K562 (cell line): ENCODE measurements around the gene SLC36A1. TPM values are rescaled to one million over a fixed set of nuclear protein-coding genes. Genes with fewer than 3 reads are reported as not detected.

Experiments used
- ATAC-seq: fragments of 200-7000 bp; cut with Tn5 transposase; 3 replicates; pipeline ENCODE4 v1.9.1; 2020; ENCODE audit warnings: moderate library complexity
- BruUV-seq: library from RNA; stranded (reverse); fragments of 400-500 nt; replicated peaks from 2 replicates; lab custom pipeline; 2021; lab: Mats Ljungman, UMichigan
- CTCF ChIA-PET: fragments of 300-600 bp; formaldehyde crosslinking; extraction: SDS; loops from one replicate; lab custom pipeline; 2021; ENCODE audit warnings: low intra/inter-chr PET ratio; lab: Yijun Ruan, JAX
- POLR2A ChIA-PET: fragments of 300-600, 350-650 bp; sonication (Branson Sonifier 250); formaldehyde crosslinking; extraction: SDS; loops from one replicate; lab custom pipeline; 2021; ENCODE audit warnings: antibody characterized with exemption, inconsistent platforms; lab: Yijun Ruan, JAX
- DNase-seq, 4 experiments: peaks; one replicate each; pipeline versions ENCODE4 v3.0.0 to v3.0.0-alpha.2; 2011 to 2018; ENCODE audit warnings: low spot score in 3 of 4, mixed read lengths in 3 of 4; ENCODE audit errors: extremely low read depth in 1 of 4
- FAIRE-seq: peaks from 2 replicates; lab custom pipeline; 2011; peaks lifted over from hg19 to GRCh38; lab: Jason Lieb, UNC
- H2AFZ ChIP-seq: 2 replicates; pipeline ENCODE4 v1.6.0; 2011; ENCODE audit warnings: low read depth, low read length, control low read depth, inconsistent platforms
- H3K27ac ChIP-seq: fragments of 200-600 bp; 3 replicates; pipeline ENCODE4 v1.8.0; 2011; ENCODE audit warnings: low read depth, mild to moderate bottlenecking, control low read depth, inconsistent platforms, low read length, moderate library complexity, mixed read lengths; ENCODE audit errors: extremely low read depth
- H3K27me3 ChIP-seq, 2 experiments: fragments of 300-600 bp in 1 of 2; 2 replicates in 1 of 2; 3 replicates in 1 of 2; pipeline versions ENCODE4 v1.6.0 to v1.8.0; 2011; ENCODE audit warnings: inconsistent platforms in 2 of 2, low read length in 2 of 2, mild to moderate bottlenecking in 1 of 2, mixed read lengths in 1 of 2, moderate library complexity in 1 of 2; ENCODE audit not compliant: control insufficient read depth in 2 of 2, insufficient read depth in 2 of 2
- H3K36me3 ChIP-seq: fragments of 300-600 bp; 3 replicates; pipeline ENCODE4 v1.8.0; 2011; ENCODE audit warnings: mild to moderate bottlenecking, low read length, inconsistent platforms; ENCODE audit not compliant: control insufficient read depth, insufficient read depth
- H3K4me1 ChIP-seq, 2 experiments: fragments of 200-600 bp in 1 of 2; replicated peaks in 1 of 2; 2 replicates in 1 of 2; 3 replicates in 1 of 2; pipeline versions ENCODE4 v1.5.1 to v1.8.0; 2011; ENCODE audit warnings: inconsistent platforms in 2 of 2, low read length in 2 of 2, mild to moderate bottlenecking in 1 of 2, mixed read lengths in 1 of 2, moderate library complexity in 1 of 2; ENCODE audit not compliant: control insufficient read depth in 2 of 2, insufficient read depth in 2 of 2
- H3K4me2 ChIP-seq: 2 replicates; pipeline ENCODE4 v1.6.1; 2011; ENCODE audit warnings: low read length, control low read depth, inconsistent platforms, mixed read lengths; ENCODE audit not compliant: insufficient read depth
- H3K4me3 ChIP-seq: fragments of 200-600 bp; sonication (generic), shearing (Covaris generic); 2 replicates; pipeline ENCODE4 v1.5.1; 2016; ENCODE audit warnings: control low read depth, inconsistent platforms
- H3K79me2 ChIP-seq: fragments of 200-600 bp; 3 replicates; pipeline ENCODE4 v1.8.0; 2011; ENCODE audit warnings: low read length, inconsistent platforms; ENCODE audit not compliant: control insufficient read depth, insufficient read depth
- H3K9ac ChIP-seq, 2 experiments: 2 replicates each; pipeline versions ENCODE4 v1.6.0 to v1.6.1; 2011; ENCODE audit warnings: low read depth in 2 of 2, low read length in 2 of 2, control low read depth in 1 of 2, inconsistent platforms in 1 of 2, mild to moderate bottlenecking in 1 of 2, mixed read lengths in 1 of 2; ENCODE audit not compliant: insufficient read depth in 1 of 2
- H3K9me1 ChIP-seq: one replicate; pipeline ENCODE4 v1.6.0; 2011; ENCODE audit warnings: inconsistent platforms, mild to moderate bottlenecking, low read length, moderate library complexity; ENCODE audit not compliant: control insufficient read depth, insufficient read depth
- H3K9me3 ChIP-seq: replicated peaks from 2 replicates; pipeline ENCODE4 v1.5.1; 2011; ENCODE audit warnings: low read depth, low read length, inconsistent platforms; ENCODE audit not compliant: control insufficient read depth, insufficient read depth
- H4K20me1 ChIP-seq: replicated peaks from 2 replicates; pipeline ENCODE4 v1.6.1; 2011; ENCODE audit warnings: low read length, inconsistent platforms, mixed read lengths; ENCODE audit not compliant: control insufficient read depth, insufficient read depth
- ATF1 ChIP-seq, 2 experiments: fragments of 450-650 bp in 1 of 2; IDR thresholded peaks; 2 replicates each; pipeline ENCODE4 v1.6.1; 2016; ENCODE audit warnings: missing compliant biosample characterization in 1 of 2, missing genetic modification characterization in 1 of 2
- GABPA ChIP-seq: fragments of 200-800 bp; sonication (Bioruptor generic); conservative IDR thresholded peaks from 2 replicates; pipeline ENCODE4 v1.6.1; 2016; ENCODE audit warnings: low read depth, missing genetic modification characterization, missing compliant biosample characterization
- KDM5B ChIP-seq: fragments of 200-600 bp; sonication (generic); IDR thresholded peaks from 2 replicates; pipeline ENCODE4 v1.6.1; 2012; ENCODE audit warnings: low read depth, mild to moderate bottlenecking, moderate library complexity, low read length, control low read depth, inconsistent platforms; ENCODE audit not compliant: insufficient replicate concordance
- L3MBTL2 ChIP-seq: fragments of 450-650 bp; IDR thresholded peaks from 2 replicates; pipeline ENCODE4 v1.6.1; 2016; ENCODE audit warnings: mild to moderate bottlenecking, moderate library complexity
- LARP7 ChIP-seq: fragments of 450-650 bp; IDR thresholded peaks from 2 replicates; pipeline ENCODE4 v1.6.1; 2016
- NCOA6 ChIP-seq: fragments of 450-650 bp; IDR thresholded peaks from 2 replicates; pipeline ENCODE4 v1.6.1; 2017; ENCODE audit warnings: mild to moderate bottlenecking
- NR1H2 ChIP-seq: sonication (generic); formaldehyde crosslinking; IDR thresholded peaks from 2 replicates; pipeline ENCODE4 v1.4.0; 2020; ENCODE audit warnings: mild to moderate bottlenecking, missing genetic modification reagents
- PCBP1 ChIP-seq: fragments of 200-400 bp; formaldehyde crosslinking; IDR thresholded peaks from 2 replicates; pipeline ENCODE4 v1.6.1; 2018; ENCODE audit warnings: mild to moderate bottlenecking, low read depth, low read length; ENCODE audit not compliant: poor library complexity, severe bottlenecking
- PHTF2 ChIP-seq: fragments of 250-450 bp; sonication (Bioruptor Pico); IDR thresholded peaks from 2 replicates; pipeline ENCODE4 v1.5.0; 2021; ENCODE audit warnings: mild to moderate bottlenecking
- SNIP1 ChIP-seq: fragments of 450-650 bp; IDR thresholded peaks from 2 replicates; pipeline ENCODE4 v1.7.1; 2017; ENCODE audit warnings: low read depth, mild to moderate bottlenecking
- SP2 ChIP-seq: IDR thresholded peaks from 2 replicates; pipeline ENCODE4 v1.6.1; 2011; ENCODE audit warnings: mild to moderate bottlenecking, low read depth, low read length, moderate library complexity; ENCODE audit not compliant: poor library complexity, severe bottlenecking; ENCODE audit errors: extremely low read depth
- SRSF3 ChIP-seq: fragments of 200-400 bp; formaldehyde crosslinking; IDR thresholded peaks from 2 replicates; pipeline ENCODE4 v1.6.1; 2016; ENCODE audit warnings: mild to moderate bottlenecking, low read length, moderate library complexity; ENCODE audit not compliant: insufficient read depth
- TRIM24 ChIP-seq, 2 experiments: fragments of 450-650 bp; IDR thresholded peaks; 2 replicates each; pipeline ENCODE4 v1.6.1; 2016
- ZKSCAN3 ChIP-seq: fragments of 250-450 bp; sonication (Bioruptor Pico); IDR thresholded peaks from 2 replicates; pipeline ENCODE4 v1.4.0; 2020
- ZNF133 ChIP-seq: fragments of 250-450 bp; sonication (Bioruptor Pico); IDR thresholded peaks from 2 replicates; pipeline ENCODE4 v1.4.0; 2020; ENCODE audit warnings: mild to moderate bottlenecking
- ZNF398 ChIP-seq: fragments of 250-450 bp; sonication (Bioruptor Pico); IDR thresholded peaks from 2 replicates; pipeline ENCODE4 v1.8.0; 2021; ENCODE audit warnings: moderate library complexity, mild to moderate bottlenecking, inconsistent platforms
- WGBS: fragments of 100-300 bp; shearing (Covaris generic); methylation state at CpG from one replicate; pipeline ENCODE4 v1.1.6; 2016; ENCODE audit warnings: low coverage, mixed read lengths; ENCODE audit not compliant: insufficient coverage; ENCODE audit errors: missing lambda C conversion rate; 5-methylcytosine and 5-hydroxymethylcytosine counted together
- in situ Hi-C: fragments of 300-500 bp; cut with MboI; formaldehyde crosslinking; loops from 4 replicates; pipeline ENCODE4 v1.15.0; 2018; ENCODE audit warnings: inconsistent platforms, mixed read lengths
- intact Hi-C: fragments of 100-400 bp; cut with micrococcal nuclease; formaldehyde crosslinking; loops from 2 replicates; pipeline ENCODE4 v1.14.2; 2022
- polyA plus RNA-seq, 8 experiments: library from polyadenylated mRNA; depleted of rRNA in 4 of 8; stranded (reverse) in 5 of 8; unstranded in 3 of 8; fragments of >200 nt; fragmentation: Nextera tagmentation in 2 of 8; fragmentation: Illumina TruSeq in 1 of 8; extraction: Ambion mirVana in 2 of 8; extraction: Trizol in 1 of 8; gene quantifications; 2 replicates each; pipeline versions ENCODE4 v1.2.1 to v1.2.3, GENCODE V29; 2011 to 2014; ENCODE audit warnings: inconsistent platforms in 1 of 8, missing spikeins in 1 of 8
- total RNA-seq, 7 experiments: library from RNA; depleted of rRNA in 6 of 7; stranded (reverse); fragments of >200 nt in 6 of 7; fragmentation: Illumina TruSeq in 2 of 7; extraction: Trizol in 2 of 7; gene quantifications; 2 replicates each; pipeline versions ENCODE4 v1.2.1 to v1.2.3, GENCODE V29; 2011 to 2021; ENCODE audit warnings: low replicate concordance in 1 of 7
- TF ChIP-seq, protein P1 (sequence below): IDR thresholded peaks from 3 replicates; pipeline ENCODE4 v1.6.1; 2011; ENCODE audit warnings: borderline replicate concordance, mild to moderate bottlenecking; ENCODE audit not compliant: insufficient read length, insufficient read depth

Gene SLC36A1
- total and polyA plus RNA-seq, 9 of the 15 experiments (the other 6 are each of a cell fraction or from before 2014, with no cell fraction given), result 1.6 to 8.4 (median 4.6) TPM

DNA sequence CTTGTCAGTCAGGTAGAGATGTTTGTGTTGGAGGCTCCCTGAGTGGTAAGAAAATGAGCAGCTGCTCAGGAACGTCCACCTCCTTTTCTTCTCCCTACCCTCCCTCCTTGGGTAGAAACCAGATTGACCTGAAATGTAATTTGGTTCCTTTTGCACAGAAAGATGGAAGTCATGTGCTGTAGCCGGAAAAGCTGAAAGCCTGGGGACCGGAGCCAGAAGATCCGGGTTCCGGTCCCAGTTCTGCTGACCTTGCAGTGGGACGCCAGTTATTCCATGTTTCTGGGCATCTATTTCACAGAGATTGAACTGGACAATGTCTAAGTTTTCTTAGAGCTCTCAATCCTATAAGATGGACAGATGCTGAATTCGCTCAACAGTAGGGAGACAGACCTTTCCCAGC lies 40.1 kb downstream of the SLC36A1 start (continued):
- TF ChIP-seq NR1H2 (CRISPR knock-in tag), result no peak
- TF ChIP-seq, all 486 proteins: peak for 0

- Histone ChIP-seq H3K4me3 (no peak overlapping the region), H4K20me1 (no peaks in the 10 kb centered on the region), H3K4me2 (no peak overlapping the region), H2AFZ (no peak overlapping the region), H3K27ac (no peak overlapping the region), H3K27me3 (no peaks in the 10 kb centered on the region), H3K9ac (no peak overlapping the region), H3K9me1 (no peaks in the 10 kb centered on the region), H3K36me3 (peaks cover 11% of the 10 kb centered on the region; the same call in 2 of the 3 replicates), H3K79me2 (no peaks in the 10 kb centered on the region), H3K9me3 (no peaks in the 10 kb centered on the region), H3K4me1 (no peaks in the 10 kb centered on the region)
- ATAC-seq (no peak), FAIRE-seq (no peak), DNase-seq (no peak)
- POLR2A ChIA-PET, result interaction anchor here (0.6 to 0.8 kb wide), 2 partner anchors 15 to 520 kb away, joined by 3 read pairs; no protein-coding TSS in a partner anchor
- CTCF ChIA-PET, result no interaction called here
- TF ChIP-seq SP2, result no peak
- no peak for TF ChIP-seq ZNF398
- TF ChIP-seq SRSF3, result no peak
- no peak for TF ChIP-seq KDM5B
- no peak for TF ChIP-seq PHTF2 (CRISPR knock-in tag)
- TF ChIP-seq TRIM24 (IDR thresholded peaks at IDR 0.05), result no peak
- no peak for TF ChIP-seq L3MBTL2
- TF ChIP-seq ATF1 (CRISPR knock-in tag; IDR thresholded peaks at IDR 0.05), result no peak
- no peak for TF ChIP-seq ATF1 (tag; IDR thresholded peaks at IDR 0.05)
- no peak for TF ChIP-seq LARP7
- no peak for TF ChIP-seq GABPA (tag)
- TF ChIP-seq SNIP1, result no peak
- TF ChIP-seq, protein P1, sequence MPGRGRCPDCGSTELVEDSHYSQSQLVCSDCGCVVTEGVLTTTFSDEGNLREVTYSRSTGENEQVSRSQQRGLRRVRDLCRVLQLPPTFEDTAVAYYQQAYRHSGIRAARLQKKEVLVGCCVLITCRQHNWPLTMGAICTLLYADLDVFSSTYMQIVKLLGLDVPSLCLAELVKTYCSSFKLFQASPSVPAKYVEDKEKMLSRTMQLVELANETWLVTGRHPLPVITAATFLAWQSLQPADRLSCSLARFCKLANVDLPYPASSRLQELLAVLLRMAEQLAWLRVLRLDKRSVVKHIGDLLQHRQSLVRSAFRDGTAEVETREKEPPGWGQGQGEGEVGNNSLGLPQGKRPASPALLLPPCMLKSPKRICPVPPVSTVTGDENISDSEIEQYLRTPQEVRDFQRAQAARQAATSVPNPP, result no peak
- no peak for TF ChIP-seq PCBP1
- no peak for TF ChIP-seq ZKSCAN3 (CRISPR knock-in tag)
- no peak for TF ChIP-seq NCOA6
- no peak for TF ChIP-seq ZNF133
- in situ Hi-C loops (no loop called here), intact Hi-C loops (no loop called here)
- 68% methylated on average over 5 of the region's 5 CpGs for WGBS
- BruUV-seq, result no TSS peak
Measured at GRCh38 chr5:151490627-151491026, 43.2 kb downstream of the SLC36A1 start.
